ENCODE measurements around the gene TRIM71. TPM values are rescaled to one million over a fixed set of nuclear protein-coding genes. Genes with fewer than 3 reads are reported as not detected.

Gene TRIM71
- total RNA-seq, 1 experiment from 2014 or later: 376 TPM

GRCh38 chr3:32820971-32821685 lies 3.3 kb downstream of the TRIM71 start:
- Mint-ChIP-seq H3K27me3 (ENCODE audit: low read depth) (peaks cover 3% of the 10 kb centered on the region; the same call in 1 of the 2 replicates), H3K36me3 (ENCODE audit: insufficient read depth in 1 of 3, low read depth in 3 of 3) (peaks cover 69 to 85% (median 81%) of the 10 kb centered on the region in 3 experiments), H3K27ac (peak overlapping the region; percentile 64 to 99 (median 92); a peak in 6 of 7 replicates), H3K4me1 (peaks cover 46% of the 10 kb centered on the region in 2 experiments), H3K9me3 (peaks cover 10 to 17% of the 10 kb centered on the region in 2 experiments; a peak in 4 of 5 replicates), H3K4me3 (peak overlapping the region; percentile 96 to 100)
- no peaks in the 10 kb centered on the region for H3K79me1 ChIP-seq (ENCODE audit: insufficient read depth, low read depth, low read length, poor library complexity, severe bottlenecking)
- H3K9me3 ChIP-seq (ENCODE audit: control insufficient read depth, low read depth, low read length): no peaks in the 10 kb centered on the region
- H3K23ac ChIP-seq (ENCODE audit: insufficient read length, low read depth, low read length): no peak overlapping the region
- TF ChIP-seq CTCF (conservative IDR thresholded peaks at IDR 0.05): no peak
- peak overlapping the region; percentile 78 for H3K9ac ChIP-seq (ENCODE audit: extremely low read depth, insufficient read length, low read length)
- H3T11ph ChIP-seq (ENCODE audit: low read length): no peak overlapping the region
- no peak overlapping the region for H3K27ac ChIP-seq (ENCODE audit: insufficient read length, low read depth, low read length)
- H3K14ac ChIP-seq (ENCODE audit: insufficient read depth, low read length): no peak overlapping the region
- no CpG with 5 or more reads among the region's 12 CpGs for WGBS (ENCODE audit: extremely low coverage, insufficient read length, low lambda C conversion rate)
- no peak overlapping the region for H2BK20ac ChIP-seq (ENCODE audit: low read depth, low read length, poor library complexity, severe bottlenecking)
- no peak overlapping the region for H2BK15ac ChIP-seq (ENCODE audit: low read depth, low read length)
- no peaks in the 10 kb centered on the region for H4K20me1 ChIP-seq (ENCODE audit: control insufficient read depth, insufficient read depth, insufficient read length)
- H2BK120ac ChIP-seq (ENCODE audit: low read depth, low read length, poor library complexity, severe bottlenecking): no peak overlapping the region
- H3K18ac ChIP-seq (ENCODE audit: insufficient read length, low read depth, low read length): no peak overlapping the region
- no peak overlapping the region for H2AK5ac ChIP-seq (ENCODE audit: insufficient read length, low read length)
- peaks cover 91% of the 10 kb centered on the region for H3K79me2 ChIP-seq (ENCODE audit: insufficient read depth, low read length)
- DNase-seq: no peak
- H2AFZ ChIP-seq (ENCODE audit: low read length): no peak overlapping the region
- H3K4me2 ChIP-seq (ENCODE audit: insufficient read depth, insufficient read length, low read length): peak overlapping the region; percentile 93
- H3K27me3 ChIP-seq (ENCODE audit: insufficient read depth, low read length): no peaks in the 10 kb centered on the region
- H3K4me1 ChIP-seq (ENCODE audit: insufficient read depth, low read length): peaks cover 3% of the 10 kb centered on the region
- H3K23me2 ChIP-seq (ENCODE audit: insufficient read length, low read depth, low read length, poor library complexity, severe bottlenecking): peaks cover 19% of the 10 kb centered on the region
- H4K8ac ChIP-seq (replicated peaks; ENCODE audit: insufficient read length, low read depth, low read length): no peak overlapping the region
- H2BK12ac ChIP-seq (ENCODE audit: insufficient read length, low read depth, low read length): no peak overlapping the region
- H3K4ac ChIP-seq (ENCODE audit: low read depth, low read length): no peak overlapping the region
- no peak overlapping the region for H4K91ac ChIP-seq (ENCODE audit: insufficient read length, low read depth, low read length)
- no peak overlapping the region for H2BK5ac ChIP-seq (ENCODE audit: insufficient read length, low read length)
- no peak overlapping the region for H3K56ac ChIP-seq (ENCODE audit: insufficient read length, low read depth, low read length)
- H4K5ac ChIP-seq (ENCODE audit: insufficient read length, low read depth, low read length): no peak overlapping the region
